ENCODE data around the gene KIF3B.

- no peak for TF ChIP-seq EZH2 (IDR thresholded peaks at IDR 0.05; ENCODE audit: low read length)
- TF ChIP-seq, protein P1, sequence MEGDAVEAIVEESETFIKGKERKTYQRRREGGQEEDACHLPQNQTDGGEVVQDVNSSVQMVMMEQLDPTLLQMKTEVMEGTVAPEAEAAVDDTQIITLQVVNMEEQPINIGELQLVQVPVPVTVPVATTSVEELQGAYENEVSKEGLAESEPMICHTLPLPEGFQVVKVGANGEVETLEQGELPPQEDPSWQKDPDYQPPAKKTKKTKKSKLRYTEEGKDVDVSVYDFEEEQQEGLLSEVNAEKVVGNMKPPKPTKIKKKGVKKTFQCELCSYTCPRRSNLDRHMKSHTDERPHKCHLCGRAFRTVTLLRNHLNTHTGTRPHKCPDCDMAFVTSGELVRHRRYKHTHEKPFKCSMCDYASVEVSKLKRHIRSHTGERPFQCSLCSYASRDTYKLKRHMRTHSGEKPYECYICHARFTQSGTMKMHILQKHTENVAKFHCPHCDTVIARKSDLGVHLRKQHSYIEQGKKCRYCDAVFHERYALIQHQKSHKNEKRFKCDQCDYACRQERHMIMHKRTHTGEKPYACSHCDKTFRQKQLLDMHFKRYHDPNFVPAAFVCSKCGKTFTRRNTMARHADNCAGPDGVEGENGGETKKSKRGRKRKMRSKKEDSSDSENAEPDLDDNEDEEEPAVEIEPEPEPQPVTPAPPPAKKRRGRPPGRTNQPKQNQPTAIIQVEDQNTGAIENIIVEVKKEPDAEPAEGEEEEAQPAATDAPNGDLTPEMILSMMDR (optimal IDR thresholded peaks at IDR 0.05 in 1 of 3, IDR thresholded peaks at IDR 0.05 in 1 of 3, conservative IDR thresholded peaks at IDR 0.05 in 1 of 3; ENCODE audit: extremely low read depth in 1 of 3, insufficient read depth in 2 of 3, low read length in 3 of 3), result no peak
These were observed 77.4 kb downstream of the KIF3B start for GRCh38 chr20:32354592-32355416.

Measured in keratinocyte (primary cell).